Ovary (tissue), 9 donors: ENCODE measurements around the gene DGKI. TPM values are rescaled to one million over a fixed set of nuclear protein-coding genes. Genes with fewer than 3 reads are reported as not detected.

ENCODE experiments used
- DNase-seq, 5 donors: peaks; one replicate each; pipeline ENCODE4 v3.0.0-alpha.2; 2019 to 2020
- H3K27ac ChIP-seq, 2 donors: fragments of 200-600 bp; one replicate each; pipeline versions ENCODE4 v1.5.1 to v1.8.0; 2019 to 2022
- H3K27me3 ChIP-seq: fragments of 200-600 bp; one replicate; pipeline ENCODE4 v1.8.0; 2022
- H3K36me3 ChIP-seq: fragments of 200-600 bp; sonication (generic); one replicate; pipeline ENCODE4 v1.5.1; 2019
- H3K4me1 ChIP-seq: one replicate; pipeline ENCODE4 v1.8.1; 2013; ENCODE audit warnings: mild to moderate bottlenecking, moderate library complexity; ENCODE audit not compliant: insufficient read depth
- H3K4me3 ChIP-seq: fragments of 200-600 bp; sonication (generic); one replicate; pipeline ENCODE4 v1.5.1; 2017
- H3K9me3 ChIP-seq, 2 donors: fragments of 200-600 bp in 1 of 2; sonication (generic) in 1 of 2; one replicate each; pipeline versions ENCODE4 v1.5.1 to v1.8.1; 2013 to 2019; ENCODE audit warnings: mild to moderate bottlenecking in 1 of 2, moderate library complexity in 1 of 2
- EP300 ChIP-seq: sonication (generic); formaldehyde crosslinking; IDR thresholded peaks from one replicate; pipeline ENCODE4 v1.6.1; 2017; ENCODE audit warnings: antibody characterized with exemption
- POLR2A ChIP-seq: fragments of 450-650 bp; IDR thresholded peaks from one replicate; pipeline ENCODE4 v1.6.1; 2017; ENCODE audit warnings: antibody characterized with exemption, mild to moderate bottlenecking, moderate library complexity
- WGBS, 3 donors: extraction: QIAGEN DNeasy Blood & Tissue Kit in 1 of 3; methylation state at CpG; one replicate each; pipeline versions ENCODE4 v1.1.5 to v1.1.7; 2013 to 2017; 5-methylcytosine and 5-hydroxymethylcytosine counted together
- intact Hi-C, 4 donors: fragments of 100-400 bp; cut with DNase I; formaldehyde crosslinking; loops; one replicate each; pipeline versions ENCODE4 v1.11.0 to v1.15.1; 2022 to 2023
- polyA plus RNA-seq, 2 donors: library from polyadenylated mRNA; stranded (reverse); fragments of 200-250 nt in 1 of 2; fragments of 350-450 nt in 1 of 2; fragmentation: Illumina TruSeq in 1 of 2; extraction: RNeasy Lipid Tissue Mini Kit (QIAGEN cat#74804) in 1 of 2; gene quantifications; one replicate each; pipeline ENCODE4 v1.2.3, GENCODE V29; 2013 to 2014
- total RNA-seq, 7 donors: library from RNA; depleted of rRNA in 2 of 7; stranded (reverse); fragments of >200 nt in 2 of 7; fragmentation: NEBNext Ultra II Directional in 3 of 7; extraction: Animal tissue kit (Norgen Biotek cat#: 25700) in 3 of 7; gene quantifications; one replicate each; pipeline versions ENCODE4 v1.1.0 to v1.2.4, GENCODE V29; 2016 to 2023
- TF ChIP-seq, protein P1 (sequence below), 3 donors: fragments of 450-650 bp in 2 of 3; fragments of 200-600 bp in 1 of 3; IDR thresholded peaks; one replicate each; pipeline versions ENCODE4 v1.5.1 to v1.8.0; 2016 to 2022; ENCODE audit warnings: antibody characterized with exemption in 3 of 3, mild to moderate bottlenecking in 1 of 3
- donor health status: DM: no; HTN: no; CAD: no; lungs with moderate emphysema.
- donor health status: DM: no; HTN: no; CAD: no.
- donor health status: Bipolar disorder and iron deficiency.
- donor health status: DM: yes; HTN: yes; CAD: no.
- donor health status: DM: no; HTN: no; CAD: no.
- donor health status: DM: yes; HTN: yes; CAD: no.

The DGKI gene
- total and polyA plus RNA-seq, 9 donors = 0.10 to 1.3 (median 0.29) TPM

DNA sequence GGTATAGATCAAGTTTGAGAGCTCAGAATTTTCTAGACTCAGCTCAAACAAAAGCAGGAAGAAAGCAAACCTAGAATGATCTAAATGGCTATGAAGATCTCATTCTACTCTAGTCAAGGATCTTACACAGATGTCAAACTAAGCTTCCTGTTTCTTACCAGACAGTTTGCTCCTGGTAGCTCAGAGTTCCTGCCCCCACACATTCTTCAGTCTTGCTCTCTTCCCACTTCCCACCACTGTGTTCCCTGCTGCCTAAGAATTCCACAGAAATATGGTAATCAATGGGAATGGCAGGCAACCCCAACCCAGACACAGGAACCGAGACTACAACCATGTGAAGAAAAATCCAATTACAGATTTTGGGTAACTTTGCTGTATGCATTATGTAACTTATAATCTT, 369.8 kb downstream of the DGKI start:
- Histone ChIP-seq H3K27ac (no peak overlapping the region), H3K27me3 (no peaks in the 10 kb centered on the region), H3K36me3 (no peaks in the 10 kb centered on the region), H3K4me1 (no peaks in the 10 kb centered on the region), H3K9me3 (no peaks in the 10 kb centered on the region), H3K4me3 (no peak overlapping the region)
- intact Hi-C loops = no loop called here
- no peak for TF ChIP-seq EP300
- TF ChIP-seq, protein P1, sequence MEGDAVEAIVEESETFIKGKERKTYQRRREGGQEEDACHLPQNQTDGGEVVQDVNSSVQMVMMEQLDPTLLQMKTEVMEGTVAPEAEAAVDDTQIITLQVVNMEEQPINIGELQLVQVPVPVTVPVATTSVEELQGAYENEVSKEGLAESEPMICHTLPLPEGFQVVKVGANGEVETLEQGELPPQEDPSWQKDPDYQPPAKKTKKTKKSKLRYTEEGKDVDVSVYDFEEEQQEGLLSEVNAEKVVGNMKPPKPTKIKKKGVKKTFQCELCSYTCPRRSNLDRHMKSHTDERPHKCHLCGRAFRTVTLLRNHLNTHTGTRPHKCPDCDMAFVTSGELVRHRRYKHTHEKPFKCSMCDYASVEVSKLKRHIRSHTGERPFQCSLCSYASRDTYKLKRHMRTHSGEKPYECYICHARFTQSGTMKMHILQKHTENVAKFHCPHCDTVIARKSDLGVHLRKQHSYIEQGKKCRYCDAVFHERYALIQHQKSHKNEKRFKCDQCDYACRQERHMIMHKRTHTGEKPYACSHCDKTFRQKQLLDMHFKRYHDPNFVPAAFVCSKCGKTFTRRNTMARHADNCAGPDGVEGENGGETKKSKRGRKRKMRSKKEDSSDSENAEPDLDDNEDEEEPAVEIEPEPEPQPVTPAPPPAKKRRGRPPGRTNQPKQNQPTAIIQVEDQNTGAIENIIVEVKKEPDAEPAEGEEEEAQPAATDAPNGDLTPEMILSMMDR (IDR thresholded peaks at IDR 0.05) = no peak
- 66 to 77% (median 76%) methylated on average over 1 of the region's 1 CpG for WGBS, 3 donors
- no peak for DNase-seq

DNA sequence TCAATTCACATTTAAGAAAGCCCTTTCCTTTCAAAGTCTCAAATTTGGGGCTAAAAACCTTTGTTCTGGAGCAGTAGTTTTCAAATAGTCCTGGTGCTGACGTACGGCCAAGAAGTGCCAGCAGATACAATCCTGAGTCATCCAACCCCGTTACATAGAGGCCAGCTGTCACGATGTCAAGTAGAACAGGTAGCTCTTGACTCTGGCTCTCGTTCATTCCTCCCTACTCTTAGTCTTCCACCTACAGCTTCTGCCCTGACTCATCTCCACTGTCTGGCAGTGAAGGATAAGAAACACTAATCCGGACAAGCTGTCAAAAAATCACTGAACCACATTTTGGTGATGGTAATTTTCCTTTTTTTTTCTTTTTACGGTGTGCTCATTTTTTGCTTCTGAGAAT, 370.8 kb downstream of the DGKI start:
- DNase-seq = no peak
- TF ChIP-seq POLR2A (no peak), EP300 (no peak)
- TF ChIP-seq, protein P1 (IDR thresholded peaks at IDR 0.05) = no peak
- H3K9me3 ChIP-seq = no peaks in the 10 kb centered on the region
- no peaks in the 10 kb centered on the region for H3K27me3 ChIP-seq
- H3K36me3 ChIP-seq = no peaks in the 10 kb centered on the region
- WGBS, 3 donors = 83 to 88% (median 86%) methylated on average over 7 of the region's 7 CpGs
- no peak overlapping the region for H3K27ac ChIP-seq
- intact Hi-C loops = no loop called here
- no peak overlapping the region for H3K4me3 ChIP-seq
- no peaks in the 10 kb centered on the region for H3K4me1 ChIP-seq

DNA sequence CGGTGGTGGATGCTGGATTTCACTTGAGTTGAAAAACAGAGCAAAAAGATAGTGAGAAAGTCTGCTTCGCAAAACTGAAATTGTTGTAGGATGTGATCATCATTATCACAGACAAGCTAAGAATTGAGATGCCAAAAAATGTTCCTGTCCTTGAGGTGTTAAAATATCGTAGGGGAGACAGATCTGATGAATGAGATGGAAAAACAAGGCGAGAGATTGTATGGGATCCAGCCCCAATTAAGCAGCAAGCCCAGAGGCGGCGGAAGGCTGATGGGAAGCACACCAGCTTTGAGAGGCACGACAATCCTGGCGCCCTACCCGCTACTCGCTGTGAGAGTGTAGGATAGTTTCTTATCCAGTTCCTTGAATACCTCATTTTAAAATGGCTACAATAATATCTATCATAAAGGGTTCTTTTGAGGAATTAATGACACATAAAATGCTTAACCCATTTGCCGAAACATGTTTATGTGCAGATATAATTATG, 372.2 kb downstream of the DGKI start:
- no peak overlapping the region for H3K27ac ChIP-seq
- H3K4me1 ChIP-seq = no peaks in the 10 kb centered on the region
- no peaks in the 10 kb centered on the region for H3K9me3 ChIP-seq
- DNase-seq = no peak
- H3K27me3 ChIP-seq = no peaks in the 10 kb centered on the region
- 80 to 86% (median 84%) methylated on average over 11 of the region's 11 CpGs for WGBS, 3 donors
- no peak overlapping the region for H3K4me3 ChIP-seq
- intact Hi-C loops = no loop called here
- no peaks in the 10 kb centered on the region for H3K36me3 ChIP-seq
- TF ChIP-seq POLR2A (no peak), EP300 (no peak)
- TF ChIP-seq, protein P1 (IDR thresholded peaks at IDR 0.05) = no peak

DNA sequence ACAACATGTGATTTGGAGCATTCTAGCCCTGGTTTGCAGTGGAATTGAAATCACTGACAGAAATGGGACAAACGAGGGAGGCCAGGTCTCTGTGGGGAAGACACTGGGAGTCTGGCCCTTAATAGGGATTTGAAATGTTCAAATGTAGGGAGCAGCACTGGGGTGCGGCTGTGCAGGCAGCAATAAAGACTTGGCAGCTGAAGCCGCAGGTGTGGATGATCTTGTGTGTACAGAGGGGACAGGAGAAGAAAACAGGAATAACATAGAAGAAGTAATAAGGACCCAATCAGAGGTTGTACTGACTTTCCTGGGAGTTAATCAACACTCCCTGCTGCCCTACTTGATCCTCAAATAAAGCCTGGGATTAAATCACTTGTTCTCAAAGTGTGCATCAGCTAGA, 375.6 kb downstream of the DGKI start:
- H3K9me3 ChIP-seq = no peaks in the 10 kb centered on the region
- no peak for DNase-seq
- no peaks in the 10 kb centered on the region for H3K27me3 ChIP-seq
- WGBS, 3 donors = 66 to 71% (median 68%) methylated on average over 3 of the region's 3 CpGs
- H3K27ac ChIP-seq = no peak overlapping the region
- no peaks in the 10 kb centered on the region for H3K4me1 ChIP-seq
- H3K4me3 ChIP-seq = no peak overlapping the region
- intact Hi-C loops = no loop called here
- no peaks in the 10 kb centered on the region for H3K36me3 ChIP-seq
- TF ChIP-seq POLR2A = no peak
- TF ChIP-seq, protein P1 (IDR thresholded peaks at IDR 0.05) = no peak
- TF ChIP-seq EP300 = no peak

DNA sequence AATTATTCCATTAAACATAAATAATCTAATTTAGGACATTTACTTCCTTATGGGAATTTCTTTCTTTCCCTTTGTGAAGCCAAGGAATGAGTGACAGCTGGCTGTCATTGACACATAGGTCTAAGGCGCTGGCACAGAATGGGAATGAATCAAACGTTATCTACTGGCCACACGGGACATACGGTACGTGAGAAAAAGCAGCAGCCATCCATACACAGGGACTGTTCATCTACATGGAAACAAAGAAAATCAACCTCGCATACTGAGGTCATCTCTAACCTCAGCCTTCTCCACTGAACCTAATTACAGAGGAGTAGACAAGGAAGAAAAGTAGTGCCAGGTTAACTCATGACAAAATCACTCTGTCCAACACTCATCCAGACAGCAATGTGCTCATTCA, 376.9 kb downstream of the DGKI start:
- Histone ChIP-seq H3K27me3 (no peaks in the 10 kb centered on the region), H3K4me3 (no peak overlapping the region), H3K36me3 (no peaks in the 10 kb centered on the region), H3K9me3 (no peaks in the 10 kb centered on the region), H3K27ac (no peak overlapping the region), H3K4me1 (no peaks in the 10 kb centered on the region)
- TF ChIP-seq POLR2A (no peak), EP300 (no peak)
- TF ChIP-seq, protein P1 (IDR thresholded peaks at IDR 0.05) = no peak
- DNase-seq = no peak
- WGBS, 3 donors = 85 to 89% (median 88%) methylated on average over 6 of the region's 6 CpGs
- intact Hi-C loops = no loop called here
